ENCODE measurements around the gene GALNT9.

- TF ChIP-seq CTCF (IDR thresholded peaks at IDR 0.05) (no peak), POLR2A (IDR thresholded peaks at IDR 0.05) (no peak)
Measured at GRCh38 chr12:132217800-132218526, 111.4 kb downstream of the GALNT9 start.

All from sigmoid colon (tissue), 3 donors.